Adrenal gland (tissue), 12 donors: Measurements from ENCODE around the gene BCOR. TPM values are rescaled to one million over a fixed set of nuclear protein-coding genes. Genes with fewer than 3 reads are reported as not detected.

ENCODE experiments used
- DNase-seq, 7 donors: peaks; one replicate each; pipeline ENCODE4 v3.0.0-alpha.2; 2019 to 2020
- H3K27ac ChIP-seq, 5 donors: fragments of 200-600 bp; sonication (generic) in 4 of 5; 1 replicate in 3 of 5; 2 replicates in 2 of 5; pipeline versions ENCODE4 v1.5.1 to v1.8.0; 2016 to 2020; ENCODE audit warnings: mild to moderate bottlenecking in 1 of 5
- H3K27me3 ChIP-seq: fragments of 200-600 bp; 2 replicates; pipeline ENCODE4 v1.8.0; 2021
- H3K36me3 ChIP-seq, 2 donors: fragments of 200-600 bp; replicated peaks in 1 of 2; 1 replicate in 1 of 2; 2 replicates in 1 of 2; pipeline versions ENCODE4 v1.5.1 to v1.8.0; 2018 to 2022
- H3K4me1 ChIP-seq, 2 donors: fragments of 200-600 bp; replicated peaks in 1 of 2; 1 replicate in 1 of 2; 2 replicates in 1 of 2; pipeline versions ENCODE4 v1.5.1 to v1.8.0; 2018 to 2021
- H3K4me3 ChIP-seq, 4 donors: fragments of 200-600 bp; sonication (generic) in 3 of 4; one replicate each; pipeline ENCODE4 v1.5.1; 2016 to 2018
- H3K9me3 ChIP-seq, 3 donors: fragments of 200-600 bp; sonication (generic) in 1 of 3; replicated peaks in 1 of 3; 1 replicate in 2 of 3; 2 replicates in 1 of 3; pipeline versions ENCODE4 v1.5.1 to v1.8.0; 2016 to 2021
- CTCF ChIP-seq, 6 experiments: fragments of 450-650 bp in 4 of 6; fragments of 200-600 bp in 2 of 6; sonication (generic) in 1 of 6; IDR thresholded peaks; 1 replicate in 5 of 6; 2 replicates in 1 of 6; pipeline versions ENCODE4 v1.5.1 to v1.8.0; 2016 to 2021; ENCODE audit warnings: antibody characterized with exemption in 6 of 6, mild to moderate bottlenecking in 2 of 6, moderate library complexity in 1 of 6
- POLR2A ChIP-seq, 2 donors: fragments of 450-650 bp; IDR thresholded peaks; one replicate each; pipeline ENCODE4 v1.6.1; 2017; ENCODE audit warnings: antibody characterized with exemption in 2 of 2, mild to moderate bottlenecking in 2 of 2, moderate library complexity in 1 of 2
- WGBS, 4 donors: extraction: QIAGEN DNeasy Blood & Tissue Kit in 2 of 4; methylation state at CpG; one replicate each; pipeline versions ENCODE4 v1.1.5 to v1.1.7; 2013 to 2017; 5-methylcytosine and 5-hydroxymethylcytosine counted together
- intact Hi-C, 2 donors: fragments of 100-400 bp; cut with DNase I; formaldehyde crosslinking; loops; one replicate each; pipeline versions ENCODE4 v1.14.1 to v1.15.0; 2022 to 2023
- polyA plus RNA-seq, 3 donors: library from polyadenylated mRNA; stranded (reverse); fragments of 200-250 nt in 2 of 3; fragments of 350-450 nt in 1 of 3; fragmentation: Illumina TruSeq in 1 of 3; extraction: RNeasy Lipid Tissue Mini Kit (QIAGEN cat#74804) in 1 of 3; gene quantifications; one replicate each; pipeline ENCODE4 v1.2.3, GENCODE V29; 2013 to 2014
- total RNA-seq, 9 donors: library from RNA; depleted of rRNA in 4 of 9; stranded (reverse); fragments of >200 nt in 4 of 9; fragments of 120-200 nt in 1 of 9; fragmentation: NEBNext Ultra II Directional in 1 of 9; extraction: Animal tissue kit (Norgen Biotek cat#: 25700) in 1 of 9; gene quantifications; one replicate each; pipeline versions ENCODE4 v1.1.0 to v1.2.4, GENCODE V29; 2013 to 2023
- donor health status: healthy with polysubstance abuse.
- donor health status: Bipolar disorder and iron deficiency.
- donor health status: DM: yes; HTN: yes; CAD: no.
- donor health status: DM: no; HTN: no; CAD: no.
- donor health status: DM: no; HTN: no; CAD: no.
- donor health status: DM: yes; HTN: yes; CAD: no.

BCOR gene
- total and polyA plus RNA-seq, 12 donors = 13.7 to 42.9 (median 29.0) TPM

DNA sequence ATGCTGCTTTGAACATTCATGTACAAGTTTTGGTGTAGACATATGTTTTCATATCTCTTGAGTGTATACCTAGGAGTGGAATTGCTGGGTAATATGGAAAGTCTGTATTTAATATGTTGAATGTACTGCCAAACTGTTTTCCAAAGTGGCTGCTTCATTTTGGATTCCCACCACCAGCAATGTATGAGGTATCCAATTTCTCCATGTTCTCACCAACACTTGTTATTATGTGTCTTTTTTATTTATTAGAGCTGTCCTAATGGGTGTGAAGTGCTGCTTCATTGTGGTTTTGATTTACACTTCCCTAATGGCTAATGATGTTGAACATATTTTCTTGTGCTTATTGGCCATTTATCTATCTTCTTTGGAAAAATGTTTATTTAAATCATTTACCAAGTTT, 60.4 kb downstream of the BCOR start:
- no peak overlapping the region for H3K27ac ChIP-seq
- DNase-seq = no peak
- no peaks in the 10 kb centered on the region for H3K36me3 ChIP-seq
- no peak overlapping the region for H3K4me3 ChIP-seq
- intact Hi-C loops = no loop called here
- no peaks in the 10 kb centered on the region for H3K4me1 ChIP-seq
- no peak for TF ChIP-seq POLR2A (IDR thresholded peaks at IDR 0.05)
- no peak for TF ChIP-seq CTCF (IDR thresholded peaks at IDR 0.05)
- H3K27me3 ChIP-seq = no peaks in the 10 kb centered on the region
- H3K9me3 ChIP-seq = no peaks in the 10 kb centered on the region

DNA sequence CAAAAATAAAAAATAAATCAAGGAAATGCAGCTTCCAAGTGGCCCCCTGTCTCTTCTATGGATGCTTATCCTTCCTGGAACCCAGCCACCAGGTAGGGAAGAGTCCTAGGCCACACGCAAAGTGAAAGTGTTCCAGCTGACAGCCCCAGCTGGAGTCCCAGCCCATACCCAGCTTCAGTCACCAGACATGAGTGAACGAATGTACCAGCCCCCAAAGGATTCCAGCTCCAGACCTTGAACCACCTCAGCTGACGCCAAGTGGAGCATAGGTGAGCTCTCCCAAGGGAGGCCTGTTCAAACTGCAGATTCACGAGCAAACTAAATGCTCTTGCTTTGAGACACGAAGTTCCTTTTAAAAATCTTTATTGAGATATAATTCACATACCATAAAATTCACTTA, 62.0 kb downstream of the BCOR start:
- H3K4me3 ChIP-seq = no peak overlapping the region
- no peaks in the 10 kb centered on the region for H3K9me3 ChIP-seq
- DNase-seq = no peak
- WGBS, 4 donors = 72 to 91% (median 82%) methylated on average over 3 to 5 of the region's 5 CpGs
- no peaks in the 10 kb centered on the region for H3K36me3 ChIP-seq
- no peak overlapping the region for H3K27ac ChIP-seq
- H3K27me3 ChIP-seq = no peaks in the 10 kb centered on the region
- intact Hi-C loops = no loop called here
- H3K4me1 ChIP-seq = no peaks in the 10 kb centered on the region
- TF ChIP-seq CTCF (IDR thresholded peaks at IDR 0.05) (no peak), POLR2A (IDR thresholded peaks at IDR 0.05) (no peak)

- H3K27ac ChIP-seq = no peak overlapping the region
- no peaks in the 10 kb centered on the region for H3K27me3 ChIP-seq
- intact Hi-C loops = no loop called here
- 20 to 75% (median 59%) methylated on average over 1 to 5 of the region's 5 CpGs for WGBS, 4 donors
- no peaks in the 10 kb centered on the region for H3K36me3 ChIP-seq
- no peaks in the 10 kb centered on the region for H3K4me1 ChIP-seq
- no peak overlapping the region for H3K4me3 ChIP-seq
- H3K9me3 ChIP-seq = no peaks in the 10 kb centered on the region
- no peak for TF ChIP-seq POLR2A (IDR thresholded peaks at IDR 0.05)
- no peak for TF ChIP-seq CTCF (IDR thresholded peaks at IDR 0.05)
- peak in 4 of 7 donors; percentile 38 to 52 (median 42) for DNase-seq
These were observed 65.8 kb downstream of the BCOR start for GRCh38 chrX:40031911-40032310.

GRCh38 chrX:40030205-40030604, 67.6 kb downstream of the BCOR start:
- 79 to 96% (median 88%) methylated on average over 3 of the region's 3 CpGs for WGBS, 4 donors
- no peaks in the 10 kb centered on the region for H3K9me3 ChIP-seq
- intact Hi-C loops = no loop called here
- no peak for TF ChIP-seq POLR2A (IDR thresholded peaks at IDR 0.05)
- no peak for TF ChIP-seq CTCF (IDR thresholded peaks at IDR 0.05)
- H3K36me3 ChIP-seq = no peaks in the 10 kb centered on the region
- H3K4me3 ChIP-seq = no peak overlapping the region
- H3K27ac ChIP-seq = no peak overlapping the region
- H3K27me3 ChIP-seq = no peaks in the 10 kb centered on the region
- no peak for DNase-seq
- no peaks in the 10 kb centered on the region for H3K4me1 ChIP-seq
